Parathyroid adenoma (tissue), 2 donors: ENCODE measurements around the gene STMN3.

Experiments
- H2AFZ ChIP-seq: fragments of 300-600 bp; sonication (generic); one replicate; pipeline ENCODE4 v1.7.0; 2017; ENCODE audit warnings: antibody characterized with exemption, mild to moderate bottlenecking
- H3K27ac ChIP-seq: fragments of 300-600 bp; sonication (generic); one replicate; pipeline ENCODE4 v1.7.0; 2017
- H3K27me3 ChIP-seq: fragments of 300-600 bp; sonication (generic); one replicate; pipeline ENCODE4 v1.7.0; 2017; ENCODE audit warnings: low read length; ENCODE audit not compliant: control insufficient read depth, insufficient read depth
- H3K36me3 ChIP-seq: fragments of 300-600 bp; sonication (generic); one replicate; pipeline ENCODE4 v1.7.0; 2017; ENCODE audit warnings: low read length; ENCODE audit not compliant: control insufficient read depth, insufficient read depth
- H3K4me1 ChIP-seq: fragments of 300-600 bp; sonication (generic); one replicate; pipeline ENCODE4 v1.7.0; 2017; ENCODE audit warnings: control low read depth
- H3K4me2 ChIP-seq: fragments of 300-600 bp; sonication (generic); one replicate; pipeline ENCODE4 v1.7.0; 2017; ENCODE audit warnings: low read length
- H3K4me3 ChIP-seq: fragments of 300-600 bp; sonication (generic); one replicate; pipeline ENCODE4 v1.7.0; 2017; ENCODE audit warnings: low read depth, low read length
- H3K79me2 ChIP-seq: fragments of 300-600 bp; sonication (generic); one replicate; pipeline ENCODE4 v1.7.0; 2017; ENCODE audit warnings: control low read depth
- H3K9ac ChIP-seq: fragments of 300-600 bp; sonication (generic); one replicate; pipeline ENCODE4 v1.7.0; 2017; ENCODE audit warnings: mild to moderate bottlenecking
- H3K9me3 ChIP-seq: fragments of 300-600 bp; sonication (generic); one replicate; pipeline ENCODE4 v1.7.0; 2017; ENCODE audit warnings: low read length; ENCODE audit not compliant: control insufficient read depth
- TF ChIP-seq, protein P1 (sequence below): fragments of 300-600 bp; sonication (generic); IDR thresholded peaks from one replicate; pipeline ENCODE4 v1.7.0; 2017; ENCODE audit warnings: antibody characterized with exemption, mild to moderate bottlenecking
- donor health status: primary hyperparathyroidism.

Gene STMN3

DNA sequence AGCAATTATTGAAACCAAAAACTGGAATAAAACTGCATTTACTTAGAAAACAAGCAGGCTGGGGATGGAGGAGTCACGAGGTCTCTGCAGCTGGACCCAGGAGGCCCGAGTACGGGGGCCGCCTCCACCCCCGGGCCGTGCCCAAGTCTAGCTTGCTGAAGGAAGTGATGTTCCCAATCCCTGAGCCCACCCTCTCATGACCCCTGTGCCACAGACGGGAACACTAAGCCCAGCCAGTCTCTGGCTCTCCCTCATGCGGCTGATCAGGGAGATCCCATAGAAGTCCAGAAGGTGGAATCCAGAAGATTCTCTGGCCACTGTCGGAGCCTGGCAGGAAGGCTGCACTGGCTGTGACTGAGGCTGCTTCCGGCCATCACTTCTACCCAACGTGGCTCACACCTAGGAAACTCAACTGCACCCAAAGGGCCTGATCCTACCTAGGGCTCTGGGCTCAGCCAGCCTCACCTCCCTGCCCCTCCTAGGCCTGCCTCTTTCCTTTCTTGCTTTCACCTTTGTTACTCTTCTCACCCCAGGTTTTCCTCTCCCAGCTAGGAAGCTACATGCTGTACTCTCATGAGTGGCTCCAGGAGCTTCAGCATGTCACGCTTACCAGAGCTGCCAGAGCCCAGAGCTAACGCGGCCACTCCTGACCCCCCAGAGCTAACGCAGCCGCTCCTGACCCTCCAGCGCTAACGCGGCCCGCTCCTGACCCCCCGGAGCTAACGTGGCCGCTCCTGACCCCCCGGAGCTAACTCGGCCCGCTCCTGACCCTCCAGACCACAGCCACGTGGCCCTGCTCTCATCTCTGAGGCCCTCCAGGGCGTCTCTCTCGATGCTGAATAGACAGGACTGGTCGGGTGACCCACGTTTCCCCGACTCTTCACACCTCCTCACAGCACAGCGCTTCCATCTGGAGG, 54.5 kb downstream of the STMN3 start:
- TF ChIP-seq, protein P1, sequence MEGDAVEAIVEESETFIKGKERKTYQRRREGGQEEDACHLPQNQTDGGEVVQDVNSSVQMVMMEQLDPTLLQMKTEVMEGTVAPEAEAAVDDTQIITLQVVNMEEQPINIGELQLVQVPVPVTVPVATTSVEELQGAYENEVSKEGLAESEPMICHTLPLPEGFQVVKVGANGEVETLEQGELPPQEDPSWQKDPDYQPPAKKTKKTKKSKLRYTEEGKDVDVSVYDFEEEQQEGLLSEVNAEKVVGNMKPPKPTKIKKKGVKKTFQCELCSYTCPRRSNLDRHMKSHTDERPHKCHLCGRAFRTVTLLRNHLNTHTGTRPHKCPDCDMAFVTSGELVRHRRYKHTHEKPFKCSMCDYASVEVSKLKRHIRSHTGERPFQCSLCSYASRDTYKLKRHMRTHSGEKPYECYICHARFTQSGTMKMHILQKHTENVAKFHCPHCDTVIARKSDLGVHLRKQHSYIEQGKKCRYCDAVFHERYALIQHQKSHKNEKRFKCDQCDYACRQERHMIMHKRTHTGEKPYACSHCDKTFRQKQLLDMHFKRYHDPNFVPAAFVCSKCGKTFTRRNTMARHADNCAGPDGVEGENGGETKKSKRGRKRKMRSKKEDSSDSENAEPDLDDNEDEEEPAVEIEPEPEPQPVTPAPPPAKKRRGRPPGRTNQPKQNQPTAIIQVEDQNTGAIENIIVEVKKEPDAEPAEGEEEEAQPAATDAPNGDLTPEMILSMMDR: no peak
- Histone ChIP-seq H3K4me2 (no peak overlapping the region), H3K9me3 (no peaks in the 10 kb centered on the region), H3K79me2 (no peaks in the 10 kb centered on the region), H3K4me3 (no peak overlapping the region), H3K9ac (no peak overlapping the region), H3K36me3 (no peaks in the 10 kb centered on the region), H2AFZ (no peak overlapping the region), H3K4me1 (no peaks in the 10 kb centered on the region), H3K27ac (no peak overlapping the region), H3K27me3 (no peaks in the 10 kb centered on the region)

DNA sequence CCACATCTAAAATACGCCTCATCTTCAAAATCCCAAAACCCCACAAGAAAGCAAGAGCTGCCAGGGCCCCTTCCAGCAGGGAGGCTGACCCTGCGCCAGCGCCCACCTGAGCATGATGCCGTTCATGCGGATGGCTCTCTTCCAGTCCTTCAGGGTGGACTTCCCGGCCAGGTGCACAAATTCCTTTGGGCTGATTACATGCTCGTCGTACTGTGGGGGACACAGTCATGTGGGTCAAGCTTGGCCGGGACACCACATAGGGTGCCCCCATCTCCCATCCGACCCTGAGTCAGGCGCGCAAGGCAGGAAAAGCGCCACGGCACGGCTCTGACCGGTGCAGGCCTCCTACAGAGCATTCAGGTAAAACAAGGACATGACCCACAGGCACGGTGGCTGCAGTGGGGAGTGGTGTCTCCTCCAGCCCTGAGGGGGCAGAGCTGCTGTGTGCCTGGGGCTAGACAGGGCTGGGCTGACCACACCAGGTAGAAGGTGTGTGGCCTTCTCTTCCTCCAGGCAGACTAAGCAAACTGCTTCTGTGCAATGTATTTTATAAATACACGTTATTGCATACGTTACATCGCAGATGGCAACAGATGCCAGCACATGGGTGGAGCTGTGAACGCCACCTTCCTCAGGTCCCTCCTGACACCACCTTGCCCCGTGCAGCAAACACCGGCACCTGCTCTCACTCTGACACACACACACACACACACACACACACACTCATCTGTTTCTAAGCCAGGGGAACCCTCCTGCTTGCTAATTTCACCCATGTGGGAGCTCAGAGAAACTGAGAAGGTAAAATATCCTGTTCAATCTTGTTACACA, 55.4 kb downstream of the STMN3 start:
- no peaks in the 10 kb centered on the region for H3K79me2 ChIP-seq

GRCh38 chr20:63596423-63596822, 56.8 kb downstream of the STMN3 start:
- no peaks in the 10 kb centered on the region for H3K79me2 ChIP-seq
- no peak overlapping the region for H2AFZ ChIP-seq
- no peaks in the 10 kb centered on the region for H3K9me3 ChIP-seq
- no peaks in the 10 kb centered on the region for H3K4me1 ChIP-seq
- TF ChIP-seq, protein P1: no peak
- no peaks in the 10 kb centered on the region for H3K27me3 ChIP-seq
- no peaks in the 10 kb centered on the region for H3K36me3 ChIP-seq
- H3K9ac ChIP-seq: no peak overlapping the region
- no peak overlapping the region for H3K27ac ChIP-seq
- H3K4me2 ChIP-seq: no peak overlapping the region
- H3K4me3 ChIP-seq: no peak overlapping the region

More for the DNA sequence above, 55.4 kb downstream of the STMN3 start:
- no peaks in the 10 kb centered on the region for H3K9me3 ChIP-seq
- H3K27me3 ChIP-seq: no peaks in the 10 kb centered on the region
- no peaks in the 10 kb centered on the region for H3K4me1 ChIP-seq
- H3K36me3 ChIP-seq: no peaks in the 10 kb centered on the region
- H3K4me2 ChIP-seq: no peak overlapping the region
- H3K9ac ChIP-seq: no peak overlapping the region
- TF ChIP-seq, protein P1: no peak
- H3K4me3 ChIP-seq: no peak overlapping the region
- H3K27ac ChIP-seq: no peak overlapping the region
- H2AFZ ChIP-seq: no peak overlapping the region

GRCh38 chr20:63595416-63596127, 57.7 kb downstream of the STMN3 start:
- Histone ChIP-seq H3K9ac (no peak overlapping the region), H2AFZ (no peak overlapping the region), H3K9me3 (no peaks in the 10 kb centered on the region), H3K79me2 (no peaks in the 10 kb centered on the region), H3K27ac (no peak overlapping the region), H3K4me2 (no peak overlapping the region), H3K4me1 (no peaks in the 10 kb centered on the region), H3K36me3 (no peaks in the 10 kb centered on the region), H3K27me3 (no peaks in the 10 kb centered on the region), H3K4me3 (no peak overlapping the region)
- TF ChIP-seq, protein P1: no peak
